Measurements from ENCODE around the gene TRIM32. TPM values are rescaled to one million over a fixed set of nuclear protein-coding genes. Genes with fewer than 3 reads are reported as not detected.

Gene TRIM32
- total RNA-seq = 10 to 100 TPM; 15.8 to 20.3 (median 20.0) TPM

DNA sequence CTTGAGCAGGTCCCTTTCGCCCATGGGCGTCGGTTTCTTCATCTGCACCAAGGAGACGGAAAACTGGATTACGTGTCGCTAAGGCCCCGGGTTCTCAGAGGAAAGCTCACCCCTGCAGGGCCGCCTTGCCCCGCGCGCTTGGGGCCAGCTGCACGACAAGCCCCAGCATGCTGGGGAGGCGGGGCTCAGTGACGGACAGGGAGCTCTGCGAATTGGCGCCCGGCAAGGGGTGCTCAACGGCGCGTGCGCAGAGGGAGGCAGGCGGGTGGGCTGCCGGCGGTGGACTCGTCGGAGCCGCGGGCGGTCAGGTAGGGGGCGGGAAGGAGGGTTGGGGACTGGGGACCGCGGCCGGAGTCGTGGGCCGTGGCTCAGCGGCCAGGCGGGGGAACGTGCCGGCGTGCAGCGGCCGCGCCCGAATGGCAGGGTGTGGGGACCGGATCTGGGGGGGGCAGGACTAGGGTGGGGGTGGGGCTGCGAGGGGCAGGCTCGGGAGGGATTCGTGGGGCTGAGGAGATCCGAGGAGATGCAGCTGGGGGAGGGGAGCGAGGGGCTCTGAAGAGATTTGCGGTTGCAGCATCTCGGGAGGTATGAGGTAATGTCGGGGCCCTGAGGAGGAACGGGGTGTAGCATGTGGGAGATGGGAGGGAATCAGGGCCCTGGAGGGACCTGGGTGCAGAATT, at the start of gene TRIM32:
Gene TRIM32 (plus strand): TSS at position 232 of the 680 bp plus-strand sequence. CDS start 10,438 bp downstream, outside the sequence.
- H3K4me1 ChIP-seq = peaks cover 15 to 18% of the 10 kb centered on the region in 2 donors
- TF ChIP-seq CTCF (IDR thresholded peaks at IDR 0.05) (peak in 1 of 6 experiments; percentile 11), POLR2A (IDR thresholded peaks at IDR 0.05) (peak in 1 of 2 donors; percentile 53)
- H3K9me3 ChIP-seq = no peaks in the 10 kb centered on the region
- peak; percentile 91 to 92 for DNase-seq
- 1% methylated on average over 27 to 32 of the region's 54 CpGs for WGBS, 2 donors
- intact Hi-C loops (cut with DNase I) = no loop called here
- H3K27ac ChIP-seq = peak within 1 kb of the TSS in 1 of 3 donors; percentile 69
- H3K27me3 ChIP-seq = no peaks in the 10 kb centered on the region
- no peaks in the 10 kb centered on the region for H3K36me3 ChIP-seq
- H3K4me3 ChIP-seq (replicated peaks in 1 of 3) = peak within 1 kb of the TSS; percentile 12 to 80 (median 41)

GRCh38 chr9:116639251-116639741, 47.8 kb upstream of the TRIM32 start:
- TF ChIP-seq CTCF (IDR thresholded peaks at IDR 0.05) (no peak), POLR2A (IDR thresholded peaks at IDR 0.05) (no peak)
- H3K27me3 ChIP-seq = no peaks in the 10 kb centered on the region
- intact Hi-C loops (cut with DNase I) = no loop called here
- no peak overlapping the region for H3K4me3 ChIP-seq (replicated peaks in 1 of 3)
- H3K27ac ChIP-seq = no peak overlapping the region
- H3K4me1 ChIP-seq = no peaks in the 10 kb centered on the region
- H3K9me3 ChIP-seq = no peaks in the 10 kb centered on the region
- no peaks in the 10 kb centered on the region for H3K36me3 ChIP-seq
- no peak for DNase-seq

DNA sequence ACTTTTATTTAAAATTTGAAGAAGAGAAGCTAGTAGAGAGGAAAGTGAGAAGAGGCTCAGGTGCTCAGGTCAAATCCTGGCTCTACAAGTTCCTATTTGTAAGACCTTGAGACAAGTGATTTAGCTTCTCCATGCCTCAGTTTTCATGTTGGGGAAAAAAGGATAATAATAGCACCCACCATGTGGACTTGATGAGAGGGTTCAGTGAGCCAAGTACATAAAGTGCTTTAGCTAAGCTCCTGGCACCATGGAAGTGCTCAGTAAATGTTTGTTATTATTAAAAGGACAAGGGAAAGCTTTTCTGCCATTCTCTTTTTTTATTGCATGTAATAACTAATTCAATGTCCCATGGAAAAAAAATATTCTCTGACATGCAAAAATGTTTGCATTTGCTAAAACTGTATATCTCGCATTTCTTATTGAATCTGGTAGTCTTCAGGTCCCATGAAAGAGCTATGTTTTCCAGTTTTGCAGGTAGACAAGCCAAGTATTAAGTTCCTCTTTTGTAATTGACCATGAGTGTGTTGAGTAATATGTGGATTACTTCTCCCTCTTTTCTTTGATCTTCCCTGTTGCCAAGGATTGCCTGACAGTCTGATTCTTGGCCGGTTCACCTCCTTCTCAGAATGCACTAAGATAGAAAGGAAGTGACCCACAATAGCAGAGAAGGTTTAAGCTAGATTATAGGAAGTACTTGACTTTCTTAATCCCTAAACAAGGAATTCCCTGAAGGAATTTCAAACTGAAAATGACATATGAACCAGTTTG, 45.6 kb upstream of the TRIM32 start:
- no peaks in the 10 kb centered on the region for H3K36me3 ChIP-seq
- 70 to 74% methylated on average over 2 of the region's 2 CpGs for WGBS, 2 donors
- intact Hi-C loops (cut with DNase I) = loop anchor here (10.0 kb wide), 1 partner anchor 487 kb away; the partner anchor contains the start of gene PAPPA
- DNase-seq = no peak
- H3K27ac ChIP-seq = no peak overlapping the region
- no peak for TF ChIP-seq POLR2A (IDR thresholded peaks at IDR 0.05)
- no peaks in the 10 kb centered on the region for H3K27me3 ChIP-seq
- no peaks in the 10 kb centered on the region for H3K4me1 ChIP-seq
- no peaks in the 10 kb centered on the region for H3K9me3 ChIP-seq
- H3K4me3 ChIP-seq (replicated peaks in 1 of 3) = no peak overlapping the region

GRCh38 chr9:116643691-116644090, 43.4 kb upstream of the TRIM32 start:
- H3K9me3 ChIP-seq = no peaks in the 10 kb centered on the region
- DNase-seq = no peak
- no peaks in the 10 kb centered on the region for H3K36me3 ChIP-seq
- no peak overlapping the region for H3K27ac ChIP-seq
- WGBS, 2 donors = 95 to 100% methylated on average over 1 of the region's 1 CpG
- TF ChIP-seq CTCF (IDR thresholded peaks at IDR 0.05) (no peak), POLR2A (IDR thresholded peaks at IDR 0.05) (no peak)
- no peaks in the 10 kb centered on the region for H3K4me1 ChIP-seq
- no peaks in the 10 kb centered on the region for H3K27me3 ChIP-seq
- intact Hi-C loops (cut with DNase I) = loop anchor here (10.0 kb wide), 1 partner anchor 489 kb away; the partner anchor contains the start of gene PAPPA
- H3K4me3 ChIP-seq (replicated peaks in 1 of 3) = no peak overlapping the region

DNA sequence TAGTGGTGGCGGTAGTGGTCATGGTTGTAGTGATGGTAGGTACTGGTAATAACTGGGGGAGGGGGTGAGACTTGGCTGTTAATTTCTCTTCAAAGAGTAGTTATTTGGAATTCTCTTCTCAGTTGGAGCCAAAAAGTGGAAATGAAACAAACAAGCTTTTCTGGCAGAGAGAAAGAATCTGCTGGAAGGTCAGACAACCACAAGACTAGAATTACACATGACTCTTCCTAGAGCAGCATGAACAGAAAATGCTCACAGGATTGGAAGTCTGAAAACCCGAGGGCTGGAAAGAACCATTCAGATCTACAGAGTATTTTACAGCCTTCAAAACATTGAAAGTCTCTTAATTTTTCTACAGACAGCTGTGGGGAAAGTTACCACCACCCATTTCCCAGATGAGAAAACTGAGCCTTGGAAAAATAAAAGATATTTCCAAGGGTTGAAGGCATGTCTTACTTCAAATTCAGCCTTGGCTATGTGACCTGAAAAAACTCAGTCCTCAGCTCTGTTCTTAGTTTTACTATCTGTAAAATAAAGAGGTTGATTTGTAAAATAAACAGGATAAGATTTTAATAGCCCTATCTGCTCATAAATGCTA, 42.9 kb upstream of the TRIM32 start:
- TF ChIP-seq CTCF (IDR thresholded peaks at IDR 0.05) = no peak
- TF ChIP-seq POLR2A (IDR thresholded peaks at IDR 0.05) = no peak
- H3K27ac ChIP-seq = no peak overlapping the region
- intact Hi-C loops (cut with DNase I) = loop anchor here (10.0 kb wide), 1 partner anchor 489 kb away; the partner anchor contains the start of gene PAPPA

More for the DNA sequence above, 42.9 kb upstream of the TRIM32 start:
- 76 to 86% methylated on average over 2 of the region's 2 CpGs for WGBS, 2 donors
- Histone ChIP-seq H3K4me3 (replicated peaks in 1 of 3) (no peak overlapping the region), H3K27me3 (no peaks in the 10 kb centered on the region), H3K9me3 (no peaks in the 10 kb centered on the region), H3K36me3 (no peaks in the 10 kb centered on the region), H3K4me1 (no peaks in the 10 kb centered on the region)
- DNase-seq = no peak

Measured in thyroid gland (tissue), 4 donors.